A549 (cell line): Measurements from ENCODE around the gene EMD. TPM values are rescaled to one million over a fixed set of nuclear protein-coding genes. Genes with fewer than 3 reads are reported as not detected.

Experiments used
- ATAC-seq, 2 experiments: fragments of 200-7000 bp in 1 of 2; fragments of >200 bp in 1 of 2; cut with Nextera tagmentation in 1 of 2; cut with Tn5 transposase in 1 of 2; 3 replicates each; pipeline versions ENCODE4 v1.8.0 to v1.9.1; 2018 to 2020; ENCODE audit warnings: mild to moderate bottlenecking in 1 of 2, moderate library complexity in 1 of 2
- CTCF ChIA-PET: fragments of 300-600 bp; sonication (Branson Sonifier 250); formaldehyde crosslinking; extraction: SDS; loops from one replicate; lab custom pipeline; 2021; ENCODE audit warnings: antibody characterized with exemption, inconsistent platforms; lab: Yijun Ruan, JAX
- POLR2A ChIA-PET: fragments of 350-600 bp; formaldehyde crosslinking; extraction: SDS; loops from one replicate; lab custom pipeline; 2021; ENCODE audit warnings: antibody characterized with exemption, inconsistent platforms; lab: Yijun Ruan, JAX
- DNase-seq, 2 experiments: peaks; one replicate each; pipeline versions ENCODE4 v3.0.0 to v3.0.0-alpha.2; 2011 to 2016; ENCODE audit warnings: low read depth in 1 of 2, low spot score in 1 of 2
- FAIRE-seq: peaks from 2 replicates; lab custom pipeline; 2011; peaks lifted over from hg19 to GRCh38; lab: Jason Lieb, UNC
- H3K27ac ChIP-seq, 2 experiments: fragments of >200 bp; sonication (Bioruptor Twin); formaldehyde crosslinking; 3 replicates each; pipeline ENCODE4 v1.5.1; 2016 to 2017
- H3K4me1 ChIP-seq: fragments of >200 bp; sonication (Bioruptor Twin); formaldehyde crosslinking; 3 replicates; pipeline ENCODE4 v1.6.1; 2016
- H3K4me2 ChIP-seq: fragments of >200 bp; sonication (Bioruptor Twin); formaldehyde crosslinking; 3 replicates; pipeline ENCODE4 v1.6.1; 2016
- H3K4me3 ChIP-seq: fragments of >200 bp; sonication (Bioruptor Twin); formaldehyde crosslinking; 3 replicates; pipeline ENCODE4 v1.5.1; 2016
- H3K9me3 ChIP-seq: fragments of >200 bp; sonication (Bioruptor Twin); formaldehyde crosslinking; 3 replicates; pipeline ENCODE4 v1.6.1; 2016
- BHLHE40 ChIP-seq: IDR thresholded peaks from 2 replicates; pipeline ENCODE4 v1.6.1; 2012; ENCODE audit warnings: low read depth, low read length, inconsistent platforms
- CBX2 ChIP-seq: fragments of 200-600 bp; sonication (generic); IDR thresholded peaks from 2 replicates; pipeline ENCODE4 v1.6.1; 2016; ENCODE audit warnings: low read depth, mild to moderate bottlenecking, borderline replicate concordance
- CHD4 ChIP-seq: fragments of 200-600 bp; sonication (generic); IDR thresholded peaks from 2 replicates; pipeline ENCODE4 v1.6.1; 2016; ENCODE audit warnings: antibody characterized with exemption, mild to moderate bottlenecking, borderline replicate concordance
- FOSL2 ChIP-seq, 2 experiments: fragments of 450-650 bp in 1 of 2; fragments of >200 bp in 1 of 2; sonication (Bioruptor Twin) in 1 of 2; formaldehyde crosslinking; IDR thresholded peaks; 2 replicates each; pipeline versions ENCODE4 v1.5.0 to v1.6.1; 2016 to 2020; ENCODE audit warnings: mild to moderate bottlenecking in 1 of 2, moderate library complexity in 1 of 2
- FOXS1 ChIP-seq: fragments of 250-450 bp; sonication (Bioruptor Pico); IDR thresholded peaks from 2 replicates; pipeline ENCODE4 v1.5.0; 2020; ENCODE audit warnings: mild to moderate bottlenecking, moderate library complexity
- GATA3 ChIP-seq: IDR thresholded peaks from 2 replicates; pipeline ENCODE4 v1.6.1; 2012; ENCODE audit warnings: borderline replicate concordance
- HEYL ChIP-seq: fragments of 250-450 bp; sonication (Bioruptor Pico); IDR thresholded peaks from 2 replicates; pipeline ENCODE4 v1.8.0; 2021; ENCODE audit warnings: mild to moderate bottlenecking, moderate library complexity
- HMGXB4 ChIP-seq: fragments of 250-450 bp; sonication (Bioruptor Pico); IDR thresholded peaks from 2 replicates; pipeline ENCODE4 v1.5.0; 2021; ENCODE audit warnings: mild to moderate bottlenecking, moderate library complexity, borderline replicate concordance
- JUNB ChIP-seq: fragments of >200 bp; sonication (Bioruptor Twin); formaldehyde crosslinking; IDR thresholded peaks from 2 replicates; pipeline ENCODE4 v1.6.1; 2016
- KDM1A ChIP-seq: fragments of 200-600 bp; sonication (generic); IDR thresholded peaks from 2 replicates; pipeline ENCODE4 v1.6.1; 2016; ENCODE audit warnings: low read depth, mild to moderate bottlenecking
- KDM5A ChIP-seq: fragments of 200-600 bp; sonication (generic); IDR thresholded peaks from 2 replicates; pipeline ENCODE4 v1.6.1; 2016; ENCODE audit warnings: antibody characterized with exemption, mild to moderate bottlenecking
- NPAS2 ChIP-seq: fragments of 250-450 bp; sonication (Bioruptor Pico); IDR thresholded peaks from 2 replicates; pipeline ENCODE4 v1.8.0; 2022; ENCODE audit warnings: mild to moderate bottlenecking, moderate library complexity, borderline replicate concordance
- PHF8 ChIP-seq: fragments of 200-600 bp; sonication (generic); IDR thresholded peaks from 2 replicates; pipeline ENCODE4 v1.6.1; 2016; ENCODE audit warnings: low read depth, mild to moderate bottlenecking, antibody characterized with exemption, moderate library complexity, borderline replicate concordance
- POLR2A ChIP-seq: IDR thresholded peaks from 2 replicates; pipeline ENCODE4 v1.6.1; 2012; ENCODE audit warnings: mild to moderate bottlenecking, low read length
- POLR2AphosphoS2 ChIP-seq: conservative IDR thresholded peaks from 2 replicates; pipeline ENCODE4 v1.6.1; 2012; ENCODE audit warnings: low read length, improper control_type of control experiment, inconsistent platforms
- RCOR1 ChIP-seq: fragments of 150-350 bp; IDR thresholded peaks from 2 replicates; pipeline ENCODE4 v1.6.1; 2014; ENCODE audit warnings: antibody characterized with exemption, low read length, low read depth
- RNF2 ChIP-seq: fragments of 200-600 bp; sonication (generic); IDR thresholded peaks from 2 replicates; pipeline ENCODE4 v1.6.1; 2016; ENCODE audit warnings: low read depth, mild to moderate bottlenecking, antibody characterized with exemption, moderate library complexity, borderline replicate concordance
- SMC3 ChIP-seq: fragments of >200 bp; sonication (Bioruptor Twin); formaldehyde crosslinking; IDR thresholded peaks from 3 replicates; pipeline ENCODE4 v1.6.1; 2018; ENCODE audit warnings: inconsistent platforms
- ZSCAN20 ChIP-seq: fragments of 250-450 bp; sonication (Bioruptor Pico); IDR thresholded peaks from 2 replicates; pipeline ENCODE4 v1.8.0; 2022; ENCODE audit warnings: mild to moderate bottlenecking, moderate library complexity
- WGBS: methylation state at CpG from one replicate; pipeline ENCODE4 v1.1.6; 2017; ENCODE audit errors: missing lambda C conversion rate; 5-methylcytosine and 5-hydroxymethylcytosine counted together
- polyA plus RNA-seq, 4 experiments: library from polyadenylated mRNA; depleted of rRNA in 3 of 4; stranded (reverse); fragments of >200 nt; fragmentation: RNase III in 1 of 4; extraction: RNeasy Plus Mini Kit Qiagen cat#74134 plus additional on column Dnase treatment in 1 of 4; gene quantifications; 2 replicates in 3 of 4; 3 replicates in 1 of 4; pipeline ENCODE4 v1.2.3, GENCODE V29; 2011 to 2017
- TF ChIP-seq, protein P1 (sequence below): IDR thresholded peaks from 2 replicates; pipeline ENCODE4 v1.6.1; 2012

The EMD gene
- polyA plus RNA-seq, 2 of the 4 experiments (the other 2 are of a cell fraction): 34.6 to 126 TPM

DNA sequence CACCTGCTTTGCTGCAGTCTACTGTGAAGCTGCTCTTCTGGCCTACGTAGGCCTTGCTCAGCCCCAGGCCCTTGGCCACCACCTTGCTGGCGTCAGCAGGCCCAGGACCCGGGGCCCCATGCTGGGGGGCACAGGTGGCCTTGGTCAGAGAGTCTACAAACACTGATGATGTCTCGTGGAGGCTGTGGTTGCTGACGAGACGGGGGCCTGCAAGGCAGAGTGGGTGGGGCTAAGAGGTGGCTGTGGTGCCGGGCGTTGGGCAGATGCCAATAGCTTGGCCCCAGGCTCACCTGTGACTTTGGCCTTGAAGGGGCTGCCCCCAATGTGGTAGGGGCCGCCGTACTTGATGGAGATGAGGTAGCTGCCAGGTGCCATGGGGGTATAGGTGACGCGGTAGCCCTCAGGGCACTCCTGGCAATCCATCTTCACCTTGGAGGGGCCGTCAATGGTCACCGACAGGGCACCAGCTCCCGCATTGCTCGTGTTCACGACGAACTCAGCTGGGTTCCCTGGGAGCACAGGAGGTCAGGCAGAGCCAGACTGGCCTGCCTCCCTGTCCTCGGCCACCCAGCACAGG lies 29.6 kb upstream of the EMD start:
- ChIA-PET POLR2A (interaction anchor here (0.7 to 1.0 kb wide), 2 partner anchors 20 to 21 kb away, joined by 3 read pairs; no protein-coding TSS in a partner anchor), CTCF (interaction anchor here (0.6 to 3.4 kb wide), 5 partner anchors 17 to 233 kb away, joined by 3 to 19 read pairs (median 5); partner anchors contain the start of genes FLNA and RPL10)
- no peak for ATAC-seq
- Histone ChIP-seq H3K4me1 (peaks cover 66% of the 10 kb centered on the region), H3K4me3 (no peak overlapping the region), H3K27ac (peak overlapping the region in 1 of 2 experiments; percentile 22; a peak in 1 of 6 replicates), H3K9me3 (no peaks in the 10 kb centered on the region), H3K4me2 (no peak overlapping the region)
- no peak for FAIRE-seq
- TF ChIP-seq NPAS2 (CRISPR knock-in tag): no peak
- no peak for TF ChIP-seq JUNB
- no peak for TF ChIP-seq RNF2
- no peak for TF ChIP-seq PHF8
- no peak for TF ChIP-seq ZSCAN20 (CRISPR knock-in tag)
- no peak for TF ChIP-seq KDM5A
- 67% methylated on average over 3 of the region's 19 CpGs for WGBS
- peak in 1 of 2 experiments; percentile 26 for DNase-seq

GRCh38 chrX:154349979-154350378 lies 29.1 kb upstream of the EMD start:
- POLR2A ChIA-PET: interaction anchor here (0.7 kb wide), 1 partner anchor 20 kb away, joined by 3 read pairs; no protein-coding TSS in a partner anchor
- peak in 1 of 2 experiments; percentile 21 for DNase-seq
- TF ChIP-seq, protein P1, sequence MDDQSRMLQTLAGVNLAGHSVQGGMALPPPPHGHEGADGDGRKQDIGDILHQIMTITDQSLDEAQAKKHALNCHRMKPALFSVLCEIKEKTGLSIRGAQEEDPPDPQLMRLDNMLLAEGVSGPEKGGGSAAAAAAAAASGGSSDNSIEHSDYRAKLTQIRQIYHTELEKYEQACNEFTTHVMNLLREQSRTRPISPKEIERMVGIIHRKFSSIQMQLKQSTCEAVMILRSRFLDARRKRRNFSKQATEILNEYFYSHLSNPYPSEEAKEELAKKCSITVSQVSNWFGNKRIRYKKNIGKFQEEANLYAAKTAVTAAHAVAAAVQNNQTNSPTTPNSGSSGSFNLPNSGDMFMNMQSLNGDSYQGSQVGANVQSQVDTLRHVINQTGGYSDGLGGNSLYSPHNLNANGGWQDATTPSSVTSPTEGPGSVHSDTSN: no peak; the same call in 1 of the 2 replicates
- TF ChIP-seq POLR2AphosphoS2: peak; percentile 52; the same call in 1 of the 2 replicates
- TF ChIP-seq NPAS2 (CRISPR knock-in tag): no peak
- no peak for TF ChIP-seq HMGXB4 (CRISPR knock-in tag)
- TF ChIP-seq FOXS1 (CRISPR knock-in tag): no peak
- no peak for TF ChIP-seq POLR2A
- no peak for TF ChIP-seq KDM1A
- Histone ChIP-seq H3K4me2 (no peak overlapping the region), H3K27ac (no peak overlapping the region; a peak in 1 of 6 replicates), H3K4me1 (peaks cover 70% of the 10 kb centered on the region), H3K4me3 (no peak overlapping the region), H3K9me3 (no peaks in the 10 kb centered on the region)
- no peak for FAIRE-seq
- CTCF ChIA-PET: interaction anchor here (0.8 to 3.4 kb wide), 4 partner anchors 18 to 49 kb away, joined by 3 to 19 read pairs (median 4); partner anchors contain the start of genes FLNA and RPL10
- ATAC-seq: no peak
- 90% methylated on average over 9 of the region's 15 CpGs for WGBS

DNA sequence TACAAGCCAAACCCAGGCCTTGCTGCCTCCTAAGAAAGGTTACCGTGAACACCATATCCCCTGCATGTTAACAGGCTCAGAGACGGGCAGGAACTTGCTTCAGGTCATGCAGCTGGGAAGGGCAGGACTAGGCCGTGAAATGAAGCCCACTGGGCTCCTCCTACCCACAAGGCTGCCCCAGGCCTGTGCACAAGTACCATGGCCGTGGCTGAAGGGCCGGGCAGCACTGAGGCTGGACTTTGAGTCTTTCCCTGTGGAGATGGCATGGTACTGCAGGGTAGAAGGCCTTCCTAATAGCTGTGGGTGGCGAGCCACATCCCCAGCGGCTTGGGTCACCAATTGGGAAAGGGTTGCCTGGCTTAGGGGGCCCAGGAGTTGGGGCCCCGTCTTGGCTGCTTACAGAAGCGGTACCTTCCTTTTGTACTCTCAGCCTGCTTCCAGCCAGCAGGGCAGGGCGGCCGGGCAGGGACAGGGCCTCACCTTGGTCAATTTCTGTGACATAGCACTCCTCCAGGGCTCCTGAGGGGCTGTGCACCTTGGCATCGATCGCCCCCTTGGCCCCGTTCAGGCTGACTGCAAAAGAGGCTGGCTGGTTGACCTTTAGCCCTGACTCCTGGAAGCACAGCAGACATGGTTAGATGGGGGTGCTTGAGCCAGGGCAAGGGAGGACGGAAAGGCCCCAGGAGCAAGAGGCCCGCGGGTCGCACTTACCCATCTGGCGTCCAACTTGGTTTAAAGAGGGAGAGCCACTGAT lies 28.5 kb upstream of the EMD start:
- Histone ChIP-seq H3K9me3 (no peaks in the 10 kb centered on the region), H3K4me1 (peaks cover 76% of the 10 kb centered on the region), H3K27ac (peak overlapping the region in 1 of 2 experiments; percentile 43; a peak in 2 of 6 replicates), H3K4me2 (no peak overlapping the region), H3K4me3 (no peak overlapping the region)
- FAIRE-seq: no peak
- WGBS: 91% methylated on average over 10 of the region's 19 CpGs
- TF ChIP-seq CBX2 (no peak), BHLHE40 (no peak), RNF2 (no peak), RCOR1 (no peak), SMC3 (no peak), FOXS1 (CRISPR knock-in tag) (no peak), POLR2AphosphoS2 (no peak), HEYL (CRISPR knock-in tag) (no peak), FOSL2 (IDR thresholded peaks at IDR 0.05) (no peak), FOSL2 (CRISPR knock-in tag; IDR thresholded peaks at IDR 0.05) (no peak), GATA3 (no peak), CHD4 (no peak)
- ChIA-PET CTCF (interaction anchor here (0.8 to 3.4 kb wide), 3 partner anchors 17 to 23 kb away, joined by 3 to 19 read pairs (median 4); partner anchors contain the start of gene FLNA), POLR2A (interaction anchor here (0.7 kb wide), 1 partner anchor 19 kb away, joined by 3 read pairs; no protein-coding TSS in a partner anchor)
- ATAC-seq: peak in 1 of 2 experiments; percentile 1; a peak in 1 of 6 replicates
- DNase-seq: peak in 1 of 2 experiments; percentile 39
